Fibroblast of pulmonary artery (primary cell): ENCODE results near the gene GATAD2B.

Experiments used
- DNase-seq: peaks from one replicate; pipeline ENCODE4 v3.0.0-alpha.2; 2010; ENCODE audit warnings: low read depth
- H3K4me3 ChIP-seq: replicated peaks from 2 replicates; pipeline ENCODE4 v1.5.1; 2011; ENCODE audit warnings: low read depth, mild to moderate bottlenecking, control low read depth, low read length, moderate library complexity
- TF ChIP-seq, protein P1 (sequence below): IDR thresholded peaks from 2 replicates; pipeline ENCODE4 v1.5.1; 2011; ENCODE audit warnings: mild to moderate bottlenecking, control low read depth, low read length, inconsistent platforms; ENCODE audit errors: missing control alignments

GATAD2B gene

DNA sequence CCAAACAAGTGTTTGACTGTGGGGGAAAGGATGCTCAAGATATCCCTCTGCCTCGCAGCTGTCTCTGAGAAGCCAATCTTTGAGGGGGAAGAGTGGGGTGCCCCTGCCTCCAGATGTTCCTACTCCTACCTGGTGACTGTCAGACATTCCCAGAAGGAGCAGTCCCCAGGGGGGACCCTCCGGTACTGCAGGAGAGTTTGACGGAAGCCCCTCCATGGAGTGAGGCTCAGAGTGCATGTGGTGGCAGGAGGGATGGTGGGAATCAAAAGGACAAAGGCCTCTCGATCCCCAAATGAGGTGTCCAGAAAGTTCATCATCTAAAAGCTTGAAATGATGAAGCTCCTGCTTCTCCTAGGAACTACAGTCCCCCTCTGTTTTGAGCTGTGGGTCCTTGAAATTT, 142.2 kb downstream of the GATAD2B start:
- DNase-seq = no peak
- TF ChIP-seq, protein P1, sequence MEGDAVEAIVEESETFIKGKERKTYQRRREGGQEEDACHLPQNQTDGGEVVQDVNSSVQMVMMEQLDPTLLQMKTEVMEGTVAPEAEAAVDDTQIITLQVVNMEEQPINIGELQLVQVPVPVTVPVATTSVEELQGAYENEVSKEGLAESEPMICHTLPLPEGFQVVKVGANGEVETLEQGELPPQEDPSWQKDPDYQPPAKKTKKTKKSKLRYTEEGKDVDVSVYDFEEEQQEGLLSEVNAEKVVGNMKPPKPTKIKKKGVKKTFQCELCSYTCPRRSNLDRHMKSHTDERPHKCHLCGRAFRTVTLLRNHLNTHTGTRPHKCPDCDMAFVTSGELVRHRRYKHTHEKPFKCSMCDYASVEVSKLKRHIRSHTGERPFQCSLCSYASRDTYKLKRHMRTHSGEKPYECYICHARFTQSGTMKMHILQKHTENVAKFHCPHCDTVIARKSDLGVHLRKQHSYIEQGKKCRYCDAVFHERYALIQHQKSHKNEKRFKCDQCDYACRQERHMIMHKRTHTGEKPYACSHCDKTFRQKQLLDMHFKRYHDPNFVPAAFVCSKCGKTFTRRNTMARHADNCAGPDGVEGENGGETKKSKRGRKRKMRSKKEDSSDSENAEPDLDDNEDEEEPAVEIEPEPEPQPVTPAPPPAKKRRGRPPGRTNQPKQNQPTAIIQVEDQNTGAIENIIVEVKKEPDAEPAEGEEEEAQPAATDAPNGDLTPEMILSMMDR = no peak
- no peak overlapping the region for H3K4me3 ChIP-seq

GRCh38 chr1:153779781-153780541, 142.8 kb downstream of the GATAD2B start:
- TF ChIP-seq, protein P1 = no peak
- DNase-seq = no peak
- no peak overlapping the region for H3K4me3 ChIP-seq

- no peak overlapping the region for H3K4me3 ChIP-seq
- TF ChIP-seq, protein P1 = no peak
- no peak for DNase-seq
These were observed 143.8 kb downstream of the GATAD2B start for GRCh38 chr1:153778824-153779519.

DNA sequence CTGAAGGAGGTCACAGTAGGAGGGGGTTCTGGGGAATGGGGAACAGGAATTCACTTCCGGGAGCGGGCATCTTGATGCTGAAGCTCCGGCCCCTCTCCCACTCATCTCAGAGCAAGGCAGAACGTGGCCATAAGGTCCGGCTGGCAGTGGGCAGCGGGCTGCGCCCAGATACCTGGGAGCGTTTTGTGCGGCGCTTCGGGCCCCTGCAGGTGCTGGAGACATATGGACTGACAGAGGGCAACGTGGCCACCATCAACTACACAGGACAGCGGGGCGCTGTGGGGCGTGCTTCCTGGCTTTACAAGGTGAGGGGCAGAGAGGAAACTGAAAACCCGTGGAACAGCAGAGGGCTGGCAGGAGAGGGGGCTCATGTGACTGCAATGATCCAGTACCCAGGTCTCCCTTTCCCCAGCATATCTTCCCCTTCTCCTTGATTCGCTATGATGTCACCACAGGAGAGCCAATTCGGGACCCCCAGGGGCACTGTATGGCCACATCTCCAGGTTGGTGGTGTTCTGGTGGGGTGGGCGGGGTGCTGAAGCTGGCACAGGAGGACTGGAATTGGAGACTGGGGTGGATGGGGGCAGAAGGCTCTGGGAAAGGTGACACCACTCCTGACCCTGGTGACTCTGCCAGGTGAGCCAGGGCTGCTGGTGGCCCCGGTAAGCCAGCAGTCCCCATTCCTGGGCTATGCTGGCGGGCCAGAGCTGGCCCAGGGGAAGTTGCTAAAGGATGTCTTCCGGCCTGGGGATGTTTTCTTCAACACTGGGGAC, 144.5 kb downstream of the GATAD2B start:
- no peak for DNase-seq
- TF ChIP-seq, protein P1 = no peak
- H3K4me3 ChIP-seq = peak overlapping the region; percentile 66

DNA sequence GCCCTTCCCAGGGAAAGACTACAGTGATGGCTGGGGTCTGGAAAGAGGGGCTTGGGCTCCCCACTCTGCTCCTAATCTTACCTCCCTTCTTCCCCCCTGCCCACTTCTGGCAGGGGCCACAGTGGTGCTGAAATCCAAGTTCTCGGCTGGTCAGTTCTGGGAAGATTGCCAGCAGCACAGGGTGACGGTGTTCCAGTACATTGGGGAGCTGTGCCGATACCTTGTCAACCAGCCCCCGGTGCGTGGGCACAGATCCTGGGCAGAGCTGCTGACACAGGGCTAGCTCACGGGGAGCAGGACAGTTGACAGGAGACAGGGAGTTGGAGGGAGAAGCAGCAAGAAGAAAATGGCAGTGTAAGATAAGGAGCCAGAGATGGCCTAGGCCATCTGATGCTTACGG, 145.1 kb downstream of the GATAD2B start:
- H3K4me3 ChIP-seq = peak overlapping the region; percentile 66
- TF ChIP-seq, protein P1 = no peak
- DNase-seq = no peak

DNA sequence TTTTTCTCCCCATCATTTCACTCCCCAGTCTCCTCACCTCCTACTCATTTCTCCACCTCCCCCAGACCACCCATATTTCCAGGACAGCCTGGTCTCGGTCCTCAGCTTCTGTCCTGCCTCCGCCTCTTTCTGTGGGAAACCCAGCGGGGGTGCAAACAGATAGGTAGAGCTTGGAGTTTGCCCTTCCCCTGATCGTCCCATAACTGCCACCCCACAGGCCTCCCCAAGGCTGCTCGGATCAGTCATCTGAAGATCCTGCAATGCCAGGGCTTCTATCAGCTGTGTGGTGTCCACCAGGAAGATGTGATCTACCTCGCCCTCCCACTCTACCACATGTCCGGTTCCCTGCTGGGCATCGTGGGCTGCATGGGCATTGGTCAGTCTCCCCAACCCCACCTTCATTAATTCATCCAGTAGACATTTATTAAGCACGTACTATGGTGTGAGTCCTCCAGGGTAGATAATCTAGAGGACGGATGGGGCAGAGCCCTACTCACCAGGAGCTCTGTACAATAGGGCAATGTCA, 145.9 kb downstream of the GATAD2B start:
- no peak for DNase-seq
- peak overlapping the region; percentile 66 for H3K4me3 ChIP-seq
- TF ChIP-seq, protein P1 = no peak
